ENCODE data around the gene GJA3.

DNA sequence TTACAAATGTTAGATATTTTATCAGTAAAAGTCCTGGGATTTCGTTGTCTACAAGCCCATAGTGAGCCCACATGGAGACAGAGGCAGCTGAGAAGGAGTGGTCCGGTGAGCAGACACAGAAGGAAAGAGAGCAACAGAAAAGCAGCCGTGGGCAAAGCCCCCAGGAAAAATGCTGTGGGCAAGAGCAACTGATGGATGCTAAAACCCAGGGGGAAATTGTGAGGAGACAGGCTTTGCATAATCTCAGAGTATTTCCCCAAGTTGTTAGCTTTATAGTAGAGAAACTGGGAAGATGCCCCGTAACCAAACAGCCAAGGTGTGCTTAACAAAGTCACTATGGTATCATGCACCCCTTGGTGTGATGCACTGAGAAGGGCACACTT is 35.1 kb downstream of the GJA3 start:
- TF ChIP-seq CTCF (IDR thresholded peaks at IDR 0.05) (no peak), EZH2 (IDR thresholded peaks at IDR 0.05; ENCODE audit: borderline replicate concordance, insufficient read depth, low read depth, low read length, poor library complexity, severe bottlenecking) (no peak)
